Inflammatory macrophage (primary cell): ENCODE results near the gene TOX2.
A peak's percentile ranks its signal among the peaks of the same experiment; 100 is the strongest.

Source experiments
- DNase-seq, 2 donors: peaks; one replicate each; pipeline ENCODE4 v3.0.0-alpha.2; 2020 to 2022

The TOX2 gene

DNA sequence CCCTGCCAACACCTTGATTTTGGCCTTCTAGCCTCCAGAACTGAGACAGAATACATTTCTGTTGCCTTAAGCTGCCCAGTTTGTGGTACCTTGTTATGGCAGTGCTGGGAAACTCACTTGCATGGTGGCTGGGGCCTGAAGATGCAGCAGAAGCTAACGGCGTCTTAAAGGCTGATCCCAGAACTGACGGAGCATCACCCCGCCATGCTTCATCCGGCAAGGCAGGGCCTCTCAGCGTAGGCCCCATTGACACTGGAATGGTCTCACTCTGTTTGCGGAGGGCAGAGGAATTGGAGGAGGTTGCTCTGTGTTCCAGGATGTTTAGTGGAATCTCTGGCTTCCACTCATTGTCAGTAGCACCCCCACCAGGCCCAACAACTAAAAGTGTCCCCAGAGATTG, 170.2 kb downstream of the TOX2 start:
- no peak for DNase-seq

DNA sequence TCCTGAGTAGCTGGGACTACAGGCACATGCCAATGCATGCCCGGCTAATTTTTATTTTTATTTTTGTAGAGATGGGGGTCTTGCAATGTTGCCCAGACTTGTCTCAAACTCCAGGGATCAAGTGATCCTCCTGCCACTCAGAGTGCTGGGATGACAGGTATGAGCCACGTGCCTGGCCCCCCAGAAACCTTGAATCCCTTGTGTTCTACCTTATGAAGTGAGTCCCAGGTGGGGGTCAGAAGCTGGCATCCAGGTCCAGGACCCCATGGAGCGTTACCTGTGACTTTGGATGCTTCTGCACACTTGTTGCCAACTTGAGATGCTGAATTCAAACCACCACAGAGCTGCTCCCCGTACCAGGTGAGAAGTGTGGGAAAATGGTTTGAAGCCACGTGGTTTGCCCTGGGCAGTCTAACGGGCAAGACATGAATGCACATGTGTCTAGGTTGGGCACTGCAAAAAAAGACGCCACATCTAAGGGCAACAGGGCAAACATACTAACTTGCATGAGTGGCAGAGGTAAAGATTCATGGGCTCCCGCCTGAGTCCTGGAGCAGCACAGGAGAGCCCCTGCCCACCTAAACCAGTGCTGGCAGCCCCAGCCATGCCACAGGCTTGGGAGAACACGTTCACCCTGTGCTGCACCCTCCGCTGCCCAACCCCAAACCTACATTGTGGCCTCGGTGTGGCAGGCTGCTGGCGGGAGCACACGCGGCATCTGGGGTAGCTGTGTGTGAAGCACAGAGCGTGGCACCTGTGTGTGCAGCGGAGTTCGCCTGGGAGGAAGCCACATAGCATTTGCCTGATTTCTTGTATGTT, 171.2 kb downstream of the TOX2 start:
- no peak for DNase-seq

DNA sequence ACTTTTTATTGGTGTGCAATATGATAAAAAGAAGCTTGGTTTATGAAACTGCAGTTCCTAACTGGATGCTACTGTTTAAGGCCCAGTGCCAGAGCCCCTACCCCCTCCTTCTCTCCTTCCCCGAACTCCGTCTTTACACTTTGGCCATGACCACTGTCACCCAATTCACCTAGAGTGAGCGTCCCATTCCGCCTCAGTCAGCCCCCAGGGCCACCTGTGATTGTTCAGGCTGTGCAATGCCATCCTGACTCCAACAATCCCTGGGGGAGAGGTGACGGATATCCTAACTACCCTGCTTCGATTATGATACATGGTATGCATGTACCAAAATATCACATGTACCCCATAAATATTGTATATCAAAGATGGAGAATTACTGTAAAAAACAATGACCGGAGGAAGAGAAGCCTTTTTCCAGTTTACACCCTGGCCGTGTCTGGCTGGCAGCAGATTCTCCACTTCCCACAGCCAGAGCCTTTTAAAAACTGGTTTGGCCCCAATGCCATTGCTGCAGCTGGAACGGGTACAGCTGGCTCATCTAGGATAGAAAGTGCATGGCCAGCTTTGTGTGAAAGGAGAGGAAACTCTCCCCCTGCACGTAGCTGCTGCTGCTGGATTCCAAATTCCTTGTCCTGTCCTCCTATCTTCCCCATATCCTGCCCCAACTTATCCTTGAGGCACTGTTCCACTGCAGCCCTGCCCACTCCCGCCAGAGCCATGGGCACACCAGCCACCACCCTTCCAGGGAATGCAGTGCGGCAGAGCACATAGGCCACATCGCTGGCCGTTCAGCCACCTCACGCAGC, 172.6 kb downstream of the TOX2 start:
- DNase-seq: no peak

DNA sequence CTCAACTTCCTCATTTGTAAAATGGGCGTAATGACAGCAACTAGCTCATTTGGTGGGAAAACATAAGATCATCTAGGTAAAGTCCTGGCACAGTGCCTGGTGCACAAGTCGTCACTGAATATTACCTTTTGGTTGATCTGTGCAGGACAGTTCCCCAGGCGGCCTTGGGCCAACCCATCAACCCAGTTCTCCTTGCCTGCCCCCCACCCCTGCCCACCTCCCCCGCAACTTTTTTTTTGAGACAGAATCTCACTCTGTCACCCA, 173.1 kb downstream of the TOX2 start:
- DNase-seq: no peak

DNA sequence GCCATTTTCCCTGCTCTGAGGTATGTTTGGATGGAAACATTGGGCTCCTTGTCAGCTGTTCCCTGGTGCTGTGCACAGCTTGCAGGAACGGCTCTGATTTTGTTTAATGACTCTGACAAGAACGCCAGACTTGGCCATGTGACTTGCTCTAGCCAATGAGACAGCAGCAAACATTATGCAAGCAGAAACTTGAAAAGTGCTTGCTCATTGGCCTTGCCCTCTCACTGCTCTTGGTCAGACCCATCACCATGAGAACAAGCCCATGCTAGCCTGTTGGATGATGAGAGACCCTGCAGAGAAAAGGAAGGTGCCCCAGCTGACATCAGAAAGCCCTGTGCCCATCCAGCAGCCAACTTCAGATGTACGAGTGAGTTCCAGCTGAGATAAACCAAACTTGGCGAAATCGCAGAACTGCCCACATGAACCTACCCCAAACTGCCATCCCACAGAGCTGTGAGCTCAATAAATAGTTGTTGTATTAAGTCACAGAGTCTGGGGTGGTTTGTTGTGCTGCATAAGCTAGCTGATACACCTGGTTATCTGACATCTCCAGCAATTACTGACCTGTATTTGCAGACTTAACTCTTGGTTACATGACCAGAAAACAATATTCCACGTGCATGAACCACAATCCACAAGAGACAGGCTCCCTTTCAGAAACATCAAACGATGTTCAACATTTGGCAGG, 175.5 kb downstream of the TOX2 start:
- DNase-seq: peak; percentile 22 to 33

DNA sequence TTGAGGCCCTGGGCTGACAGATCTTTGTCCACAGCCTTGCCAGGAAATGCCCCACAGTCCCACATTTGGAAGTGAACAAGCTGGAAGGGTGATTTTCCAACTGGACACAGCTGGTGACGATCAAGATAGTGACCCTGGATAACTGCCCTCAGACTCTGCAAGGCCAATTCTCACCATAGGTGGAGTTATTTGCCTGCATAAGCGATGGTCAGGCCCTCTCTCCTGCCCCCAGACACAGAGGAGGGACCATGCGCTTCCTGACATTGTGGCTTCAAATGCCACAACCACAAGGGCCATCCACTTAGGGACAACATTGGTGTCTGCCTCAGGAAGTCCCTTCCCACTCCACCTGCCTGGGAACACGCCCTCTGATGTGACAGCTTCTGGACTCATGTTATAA, 176.4 kb downstream of the TOX2 start:
- DNase-seq: no peak

DNA sequence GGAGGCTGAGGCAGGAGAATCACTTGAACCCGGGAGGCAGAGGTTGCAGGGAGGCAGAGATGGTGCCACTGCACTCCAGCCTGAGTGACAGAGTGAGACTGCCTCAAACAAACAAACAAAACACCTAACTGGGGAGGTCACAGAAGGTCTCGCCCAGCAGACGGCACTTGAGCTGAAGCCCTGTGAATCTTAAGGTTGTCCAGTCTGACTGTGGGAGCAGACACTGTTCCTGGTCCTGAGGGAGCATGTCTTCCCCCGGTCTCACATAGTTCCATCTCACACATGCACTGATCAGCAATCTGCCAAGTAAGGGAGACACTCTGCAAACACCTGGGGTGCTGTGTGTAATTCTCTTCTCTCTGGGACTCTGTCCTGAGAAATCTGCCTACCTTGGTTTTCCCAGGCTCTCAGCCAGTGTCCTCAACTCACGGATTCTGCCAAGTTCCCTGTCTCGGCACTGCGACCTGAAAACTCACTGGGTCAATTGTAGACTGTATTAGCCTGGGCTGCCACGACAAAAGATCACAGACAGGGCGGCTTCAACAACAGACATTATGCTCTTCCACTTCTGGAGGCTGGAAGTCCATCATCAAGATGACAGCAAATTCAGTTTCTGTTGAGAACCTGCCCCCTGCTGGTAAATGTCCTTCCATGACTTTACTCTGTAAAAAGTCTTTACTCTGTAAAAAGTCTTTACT, 178.0 kb downstream of the TOX2 start:
- peak; percentile 52 for DNase-seq

DNA sequence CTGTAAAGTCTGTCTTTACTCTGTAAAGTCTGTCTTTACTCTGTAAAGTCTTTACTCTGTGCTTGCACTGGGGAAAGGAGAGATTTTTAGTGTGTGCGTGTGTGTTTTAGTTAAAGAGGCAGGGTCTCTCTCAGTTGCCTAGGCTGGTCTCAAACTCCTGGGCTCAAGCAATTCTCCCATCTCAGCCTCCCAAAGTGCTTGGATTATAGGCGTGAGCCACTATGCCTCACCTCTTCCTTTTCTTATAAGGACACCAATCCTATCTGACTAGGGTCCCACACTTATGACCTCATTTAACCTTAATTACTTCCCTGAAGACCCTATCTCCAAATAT, 178.6 kb downstream of the TOX2 start:
- DNase-seq: no peak

DNA sequence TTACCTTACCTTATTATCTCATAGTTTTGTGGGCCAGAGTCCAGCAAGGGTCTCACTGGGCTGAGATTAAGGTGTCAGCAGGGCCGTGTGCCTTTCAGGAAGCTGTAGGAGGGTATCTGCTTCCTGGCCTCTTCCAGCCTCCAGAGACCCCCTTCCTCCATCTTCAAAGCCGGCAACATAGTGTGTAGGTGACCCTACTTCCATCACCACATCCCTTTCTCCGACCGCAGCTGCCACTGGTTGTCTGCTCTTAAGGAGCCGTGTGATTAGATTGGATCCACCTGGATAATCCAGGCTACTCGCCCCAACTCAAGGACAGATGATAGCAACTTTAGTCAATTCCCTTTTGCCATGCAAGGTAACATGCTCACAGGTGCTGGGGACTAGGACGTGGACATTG, 181.2 kb downstream of the TOX2 start:
- no peak for DNase-seq

DNA sequence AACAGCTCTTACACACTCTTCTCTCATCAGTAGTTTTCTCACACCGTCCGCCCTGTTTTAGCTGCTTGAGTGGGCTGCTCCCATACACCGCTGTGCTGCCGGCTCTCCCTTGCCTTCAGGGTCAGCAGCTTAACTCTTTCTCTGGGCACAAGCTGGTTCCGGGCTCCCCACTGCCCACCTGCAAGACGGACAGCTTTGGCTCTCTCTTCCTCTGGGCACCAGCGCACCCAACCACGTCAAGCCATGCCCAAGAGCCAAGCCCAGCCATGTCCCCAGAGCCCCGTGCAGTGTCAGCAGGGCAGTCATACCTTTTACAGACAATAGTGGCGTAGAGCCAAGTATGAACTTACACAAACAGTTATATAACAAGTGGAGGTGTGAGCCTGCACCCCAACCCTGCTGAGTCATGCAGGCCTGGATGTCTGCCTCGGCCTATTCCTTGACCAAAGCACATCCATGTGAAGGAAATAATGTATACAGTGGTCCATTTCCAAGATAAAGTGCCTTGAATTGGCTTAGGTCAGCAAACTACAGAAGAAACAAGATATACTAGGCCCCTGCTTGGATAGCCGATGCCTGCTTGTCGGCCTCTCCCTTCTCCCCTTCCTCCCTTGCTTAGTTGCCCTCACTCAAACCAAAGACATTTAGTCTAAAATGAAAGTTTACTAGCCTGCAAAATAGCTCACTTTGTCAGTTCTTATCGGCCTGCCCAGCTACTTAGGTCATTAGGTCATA, 183.0 kb downstream of the TOX2 start:
- DNase-seq: no peak

DNA sequence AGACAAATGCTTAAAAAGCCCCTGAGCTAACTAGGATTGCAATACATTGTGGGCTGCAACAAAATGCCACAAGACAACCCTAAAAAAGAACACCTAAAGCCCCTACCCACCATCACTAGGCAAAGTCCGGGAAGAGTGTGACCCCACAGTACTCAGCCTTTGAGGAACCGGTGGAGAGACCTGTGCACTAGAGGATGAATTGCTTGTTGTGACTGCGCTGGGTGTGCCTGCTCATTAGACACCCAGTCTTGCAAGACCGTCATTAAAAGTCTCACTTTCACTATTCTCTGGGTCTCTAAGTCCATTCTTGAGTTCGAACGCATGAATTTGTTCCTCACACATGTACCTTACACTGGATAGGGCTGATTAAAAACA, 183.6 kb downstream of the TOX2 start:
- no peak for DNase-seq

DNA sequence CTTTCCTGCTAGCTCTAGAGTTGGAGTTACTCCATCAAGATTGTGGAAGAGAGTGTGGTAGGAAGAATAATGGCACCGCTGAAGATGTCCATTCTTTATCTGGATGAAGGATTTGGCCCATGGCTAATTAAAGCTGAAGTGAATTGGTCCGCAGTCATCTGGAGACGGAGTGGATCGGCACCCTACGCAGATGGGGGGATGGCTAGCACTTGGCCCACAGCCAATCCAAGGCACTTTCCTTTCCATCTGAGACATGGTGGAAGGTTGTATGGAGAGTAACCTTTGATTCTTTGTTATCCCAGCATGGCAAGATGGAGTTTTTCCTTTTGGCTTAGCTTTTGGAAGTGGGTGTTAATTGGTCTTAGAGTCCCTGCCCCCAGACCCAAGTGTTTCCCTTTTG, 184.0 kb downstream of the TOX2 start:
- no peak for DNase-seq

DNA sequence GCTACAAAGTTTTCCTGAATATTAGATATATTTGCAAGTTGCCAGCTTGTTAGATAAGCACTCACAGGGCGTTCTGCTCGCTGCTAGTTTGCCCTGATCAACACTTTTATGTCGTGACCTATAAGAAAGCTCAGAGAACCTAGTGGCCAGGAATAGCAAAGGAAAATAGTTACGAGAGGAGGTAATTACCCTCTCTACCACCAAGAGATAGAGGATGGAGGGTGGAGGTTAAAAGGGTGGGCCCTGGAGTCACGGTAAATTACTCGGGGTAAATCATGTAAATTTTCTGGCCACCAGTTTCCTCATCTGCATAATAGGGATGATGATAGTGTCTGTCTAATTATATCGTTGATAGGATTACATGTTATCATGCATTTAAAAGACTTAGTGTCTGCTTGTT, 185.2 kb downstream of the TOX2 start:
- no peak for DNase-seq

DNA sequence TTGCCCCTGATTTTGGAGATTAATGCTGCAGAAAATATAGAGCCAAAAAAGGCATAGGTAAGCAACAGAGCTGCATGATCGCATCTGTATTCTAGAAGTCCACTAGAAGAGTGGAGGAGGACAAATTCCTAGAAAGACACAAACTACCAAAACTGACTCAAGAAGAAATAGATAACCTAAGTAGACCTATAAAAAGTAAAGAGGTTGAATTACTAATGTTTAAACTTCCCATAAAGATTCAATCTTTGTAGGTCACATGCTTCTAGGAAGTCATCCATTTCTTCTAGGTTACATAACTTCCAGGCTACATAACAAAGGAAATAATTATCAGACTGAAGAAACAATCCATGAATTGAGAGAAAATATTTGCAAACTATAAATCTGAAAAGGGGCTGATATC, 187.9 kb downstream of the TOX2 start:
- DNase-seq: no peak

DNA sequence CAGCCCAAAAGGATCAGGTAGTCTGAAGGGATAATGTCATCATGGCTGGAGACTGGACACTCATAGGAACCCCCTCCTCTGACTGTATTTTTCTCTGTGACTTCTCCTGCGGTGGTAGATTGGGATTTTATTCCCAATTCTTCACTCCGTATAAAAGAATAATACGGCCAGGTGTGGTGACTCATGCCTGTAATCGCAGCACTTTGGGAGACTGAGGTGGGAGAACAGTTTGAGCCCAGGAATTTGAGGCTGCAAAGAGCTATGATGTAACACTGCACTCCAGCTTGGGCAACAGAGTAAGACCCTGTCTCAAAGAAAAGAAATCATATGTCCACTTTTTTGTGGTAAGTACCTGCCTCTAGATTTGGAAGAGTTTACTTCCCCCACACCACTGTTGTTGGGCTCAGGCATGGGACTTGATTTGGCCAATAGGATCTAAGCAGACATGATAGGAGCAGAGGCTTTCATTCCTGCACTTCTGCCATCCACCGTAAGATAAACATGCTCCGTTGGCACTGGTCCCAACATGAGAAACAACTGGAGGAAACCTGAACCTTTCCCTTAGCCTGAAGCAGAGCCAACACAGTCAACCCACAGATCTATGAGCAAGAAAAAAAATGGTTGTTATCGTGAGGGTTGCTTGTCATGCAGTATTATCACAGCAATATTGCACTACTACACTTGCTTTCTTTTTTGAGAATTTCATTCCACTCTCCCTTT, 190.3 kb downstream of the TOX2 start:
- no peak for DNase-seq

DNA sequence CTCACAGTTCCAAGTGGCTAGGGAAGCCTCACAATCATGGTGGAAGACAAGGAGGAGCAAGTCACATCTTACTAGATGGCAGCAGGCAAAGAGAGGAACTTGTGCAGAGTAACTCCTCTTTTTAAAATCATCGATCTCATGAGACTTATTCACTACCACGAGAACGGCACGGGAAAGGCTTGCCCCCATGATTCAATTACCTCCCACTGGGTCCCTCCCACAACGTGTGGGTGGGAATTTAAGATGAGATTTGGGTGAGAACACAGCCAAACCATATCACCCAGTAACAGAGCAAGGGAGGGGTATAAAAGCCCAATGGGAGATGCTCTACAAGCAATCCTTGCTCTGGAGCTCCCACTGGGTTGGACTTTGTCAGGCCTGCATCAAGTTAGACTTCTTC, 192.0 kb downstream of the TOX2 start:
- DNase-seq: peak; percentile 3 to 28

DNA sequence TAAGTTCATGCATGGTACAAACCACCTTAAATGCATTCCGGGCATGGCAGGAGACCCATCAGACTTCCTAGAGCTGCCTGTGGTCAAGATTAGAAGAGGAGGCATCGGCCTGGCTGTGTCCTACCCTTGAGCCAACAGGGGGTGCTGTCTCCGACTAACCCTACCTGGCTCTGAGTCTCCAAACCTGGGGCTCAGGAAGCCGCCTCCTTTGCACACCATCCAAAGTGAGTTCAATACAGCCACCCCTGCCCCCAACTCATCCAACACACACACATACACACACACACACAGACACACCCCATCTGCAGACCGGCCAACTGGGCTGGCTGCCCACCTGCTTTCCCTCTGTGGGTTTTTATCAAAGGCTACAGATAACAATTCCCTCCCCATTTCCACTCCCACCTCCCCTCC, 195.3 kb downstream of the TOX2 start:
- no peak for DNase-seq

DNA sequence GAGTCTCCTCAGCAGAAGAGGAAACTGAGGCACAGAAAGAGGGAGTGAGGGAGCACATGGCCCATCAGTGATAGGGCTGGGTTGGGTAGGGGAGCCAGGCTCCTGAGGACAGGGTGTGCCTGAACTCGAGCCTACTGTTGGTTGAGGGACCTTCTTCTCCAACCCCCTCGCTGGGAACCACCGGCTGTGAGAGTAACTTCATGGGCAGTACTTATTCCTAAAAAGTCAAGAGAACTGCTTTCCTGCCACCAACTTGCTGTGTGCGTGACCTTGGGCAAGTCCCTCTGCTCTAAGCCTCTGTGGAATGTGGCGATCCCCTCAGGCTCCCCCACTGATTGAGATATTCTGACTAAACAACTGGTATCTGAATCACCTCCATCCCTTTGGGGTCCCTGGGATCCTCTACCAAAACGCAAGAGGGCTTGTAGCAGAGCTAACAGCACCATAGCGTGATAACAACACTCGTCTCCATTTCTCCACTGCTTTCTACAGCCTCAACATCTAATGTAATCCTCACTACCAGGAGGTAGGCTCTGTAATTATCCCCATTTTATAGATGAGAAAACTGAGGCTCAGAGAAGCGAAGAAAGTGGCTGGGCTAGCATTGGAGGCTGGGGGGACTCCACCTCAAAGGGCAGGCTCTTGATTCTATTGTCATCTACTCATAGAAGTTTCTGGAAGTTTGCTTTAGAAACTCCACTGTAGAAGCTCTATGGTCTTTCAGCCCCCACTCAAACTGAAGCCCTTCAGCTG, 196.3 kb downstream of the TOX2 start:
- no peak for DNase-seq

DNA sequence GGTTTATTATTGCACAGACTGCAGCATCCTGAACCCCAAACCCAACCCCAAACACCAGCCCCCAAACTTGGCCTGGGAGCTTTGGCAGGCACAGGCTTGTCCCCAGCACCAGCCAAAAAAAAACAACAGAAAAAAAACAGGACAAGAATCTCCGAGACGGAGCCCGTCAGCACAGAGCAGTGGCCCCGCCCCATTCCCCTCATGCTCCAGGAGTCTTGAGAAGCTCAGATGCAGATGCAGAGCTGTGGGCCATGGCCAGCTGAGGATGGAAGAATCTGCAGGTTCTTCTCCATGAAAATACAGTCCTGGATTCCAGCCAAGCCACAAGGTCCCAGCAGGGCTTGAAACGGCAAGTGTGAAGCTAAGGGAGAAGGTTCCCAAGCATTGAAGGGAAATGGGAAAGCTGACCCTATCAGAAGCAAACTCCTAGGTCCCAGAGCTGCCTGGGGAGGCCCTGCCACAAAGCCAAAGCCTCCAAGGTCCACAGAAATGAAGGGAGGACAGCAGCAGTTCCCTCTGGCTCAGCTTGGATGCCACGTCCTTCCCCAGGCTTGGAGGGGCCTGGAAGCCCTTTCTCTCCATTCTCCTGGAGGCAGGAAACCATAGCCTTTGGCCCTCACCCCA, 197.2 kb downstream of the TOX2 start:
- no peak for DNase-seq

DNA sequence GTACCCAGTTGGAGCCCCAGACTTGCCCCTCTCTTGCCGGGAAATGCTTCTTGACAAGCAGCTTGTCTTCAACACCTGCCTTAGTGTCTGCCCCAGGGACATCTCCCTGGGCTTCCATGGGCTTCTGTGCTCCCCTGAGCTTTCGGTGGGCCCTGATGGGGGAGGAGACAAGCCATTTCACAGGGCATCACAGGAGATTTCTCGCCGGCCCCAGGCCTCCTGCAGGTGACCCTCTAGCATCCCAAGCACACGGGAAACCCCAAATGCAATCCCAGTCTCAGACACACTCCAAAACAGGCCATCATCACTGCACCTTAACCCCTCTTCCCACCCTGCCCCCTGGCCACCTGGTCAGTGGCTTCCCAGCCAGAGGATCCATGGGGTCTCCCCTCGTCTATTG, 197.8 kb downstream of the TOX2 start:
- no peak for DNase-seq
